GM21360 (cell line): ENCODE results near the gene GPD2.

Experiments
- ATAC-seq: cut with Tn5 transposase; IDR thresholded peaks from one replicate; pipeline ENCODE4 v1.9.1; 2021; ENCODE audit warnings: mild to moderate bottlenecking, moderate library complexity; ENCODE audit not compliant: unreplicated experiment

The GPD2 gene

GRCh38 chr2:156435396-156435717 is 822 bp upstream of the GPD2 start:
- no peak for ATAC-seq

GRCh38 chr2:156436497-156437085 is 412 bp downstream of the GPD2 start:
- ATAC-seq: peak; percentile 57

- ATAC-seq: peak; percentile 11
Measured at GRCh38 chr2:156437272-156437930, 1.2 kb downstream of the GPD2 start.

- ATAC-seq: no peak
Measured at GRCh38 chr2:156437931-156438410, 1.8 kb downstream of the GPD2 start.

- no peak for ATAC-seq
Measured at GRCh38 chr2:156443089-156443488, 6.9 kb downstream of the GPD2 start.

GRCh38 chr2:156445296-156446220 is 9.4 kb downstream of the GPD2 start:
- no peak for ATAC-seq

GRCh38 chr2:156447761-156448160 is 11.6 kb downstream of the GPD2 start:
- ATAC-seq: no peak

GRCh38 chr2:156448766-156449165 is 12.6 kb downstream of the GPD2 start:
- ATAC-seq: no peak

- no peak for ATAC-seq
Measured at GRCh38 chr2:156452971-156453370, 16.8 kb downstream of the GPD2 start.

GRCh38 chr2:156455361-156455975 is 19.3 kb downstream of the GPD2 start:
- ATAC-seq: no peak

- ATAC-seq: peak; percentile 67
Measured at GRCh38 chr2:156456616-156457015, 20.4 kb downstream of the GPD2 start.

- ATAC-seq: no peak
Measured at GRCh38 chr2:156457523-156458517, 21.6 kb downstream of the GPD2 start.

GRCh38 chr2:156459720-156460119 is 23.5 kb downstream of the GPD2 start:
- no peak for ATAC-seq

GRCh38 chr2:156464106-156464505 is 27.9 kb downstream of the GPD2 start:
- no peak for ATAC-seq

GRCh38 chr2:156465573-156465972 is 29.4 kb downstream of the GPD2 start:
- no peak for ATAC-seq

GRCh38 chr2:156466739-156467405 is 30.7 kb downstream of the GPD2 start:
- no peak for ATAC-seq

- ATAC-seq: no peak
Measured at GRCh38 chr2:156470975-156471583, 34.9 kb downstream of the GPD2 start.

- ATAC-seq: no peak
Measured at GRCh38 chr2:156471762-156472161, 35.6 kb downstream of the GPD2 start.

- no peak for ATAC-seq
Measured at GRCh38 chr2:156472686-156473085, 36.5 kb downstream of the GPD2 start.
